Body of pancreas (tissue), 4 donors: ENCODE data around the gene LHX5.

Experiments
- CTCF ChIP-seq, 7 experiments: fragments of 450-650 bp in 4 of 7; fragments of 200-600 bp in 3 of 7; sonication (generic) in 3 of 7; IDR thresholded peaks; one replicate each; pipeline ENCODE4 v1.5.1; 2016 to 2019; ENCODE audit warnings: antibody characterized with exemption in 7 of 7
- POLR2A ChIP-seq, 3 donors: fragments of 450-650 bp; IDR thresholded peaks; one replicate each; pipeline ENCODE4 v1.6.1; 2016; ENCODE audit warnings: antibody characterized with exemption in 3 of 3, mild to moderate bottlenecking in 2 of 3

DNA sequence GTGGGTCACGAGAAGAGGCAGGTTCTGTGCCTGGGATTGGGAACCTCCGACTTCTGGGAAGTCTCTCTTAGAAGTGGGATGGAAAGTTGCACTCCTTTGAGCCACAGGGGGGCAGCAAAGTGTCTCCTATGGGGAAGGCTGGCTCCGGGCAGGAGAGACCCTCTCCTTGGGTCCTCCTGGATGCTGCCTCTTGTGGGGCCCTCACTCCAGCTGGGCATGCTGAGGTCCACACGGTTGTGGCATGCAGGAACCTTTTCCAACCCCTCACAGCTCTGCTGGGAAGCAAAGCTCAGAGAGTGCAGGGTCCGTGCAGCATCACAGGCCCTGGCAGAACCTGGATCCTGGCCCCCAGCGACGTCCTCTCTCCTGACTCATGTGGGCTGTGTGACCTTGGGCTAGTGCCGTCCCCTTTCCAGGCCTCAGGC is 32.1 kb downstream of the LHX5 start:
- no peak for TF ChIP-seq POLR2A (IDR thresholded peaks at IDR 0.05)
- peak; percentile 42 to 61 (median 52) for TF ChIP-seq CTCF (IDR thresholded peaks at IDR 0.05)
